ENCODE results near the gene NANOS3.

The NANOS3 gene

DNA sequence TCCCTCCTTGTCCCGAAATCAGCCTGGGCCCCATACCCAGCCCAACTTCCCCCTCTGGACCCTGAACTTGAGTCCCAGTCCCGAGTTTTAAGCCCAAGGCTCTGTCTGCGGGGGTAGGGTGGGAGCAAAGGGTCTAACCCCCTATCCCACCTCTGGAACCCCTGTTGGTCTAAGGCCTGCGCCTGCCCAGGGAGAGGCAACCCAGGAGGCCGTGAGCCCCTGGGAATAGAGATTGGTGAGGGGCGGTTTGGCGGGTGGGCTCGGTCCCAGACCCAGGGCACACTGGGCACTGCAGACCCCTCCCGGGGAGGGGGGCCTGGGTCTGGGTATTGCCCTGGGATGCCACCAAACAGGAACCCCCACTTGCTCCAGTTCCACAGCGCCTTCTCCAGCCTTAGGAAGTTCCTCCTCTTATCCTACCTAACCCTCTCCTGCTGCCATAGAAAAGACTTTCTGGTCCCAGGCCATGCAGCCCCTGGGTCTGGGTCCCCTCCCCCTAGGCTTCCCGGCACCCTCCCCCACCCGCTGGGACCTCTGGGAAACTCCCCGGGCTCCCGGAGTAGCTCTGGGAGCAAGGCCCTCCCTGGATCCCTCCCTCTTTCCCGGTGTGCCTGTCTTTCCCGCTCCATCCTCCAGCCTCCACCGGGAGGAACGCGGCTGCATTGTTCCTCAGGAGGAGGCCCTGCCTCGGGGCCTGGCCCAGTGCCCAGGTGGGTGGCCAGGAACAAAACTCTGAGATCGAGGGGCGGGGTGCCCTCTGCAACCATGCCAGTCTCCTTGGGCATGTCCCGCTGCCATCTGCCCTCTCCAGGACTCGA, 33.6 kb upstream of the NANOS3 start:
- no peaks in the 10 kb centered on the region for H3K27me3 ChIP-seq (ENCODE audit: insufficient read depth, low read length)
- no peak overlapping the region for H3K27ac ChIP-seq (ENCODE audit: low read depth, low read length, poor library complexity, severe bottlenecking)
- peaks cover 51% of the 10 kb centered on the region for H3K4me1 ChIP-seq (ENCODE audit: insufficient read depth, low read length, severe bottlenecking)
- no peaks in the 10 kb centered on the region for H3K36me3 ChIP-seq (ENCODE audit: insufficient read depth, low read length)
- no peaks in the 10 kb centered on the region for H4K20me1 ChIP-seq (ENCODE audit: insufficient read depth, low read length)
- peak overlapping the region; percentile 35 for H3K4me2 ChIP-seq (ENCODE audit: low read length)
- H3K9ac ChIP-seq (ENCODE audit: low read length) = no peak overlapping the region
- TF ChIP-seq EZH2 (IDR thresholded peaks at IDR 0.05; ENCODE audit: borderline replicate concordance, low read length) (no peak), CTCF (IDR thresholded peaks at IDR 0.05; ENCODE audit: low read length) (no peak)
- H3K4me3 ChIP-seq (ENCODE audit: low read depth, low read length, poor library complexity, severe bottlenecking) = peak overlapping the region; percentile 28
- no peaks in the 10 kb centered on the region for H3K9me2 ChIP-seq (ENCODE audit: low read depth, low read length)
- no peaks in the 10 kb centered on the region for H3F3A ChIP-seq (ENCODE audit: insufficient read depth, low read length)
- H3K79me2 ChIP-seq (ENCODE audit: insufficient read depth, low read length) = no peaks in the 10 kb centered on the region
- no peaks in the 10 kb centered on the region for H3K9me3 ChIP-seq (ENCODE audit: low read length)
- no peak overlapping the region for H2AFZ ChIP-seq (ENCODE audit: low read length)

- H3K9ac ChIP-seq (ENCODE audit: low read length) = no peak overlapping the region
- H3K27ac ChIP-seq (ENCODE audit: low read depth, low read length, poor library complexity, severe bottlenecking) = no peak overlapping the region
- no peaks in the 10 kb centered on the region for H4K20me1 ChIP-seq (ENCODE audit: insufficient read depth, low read length)
- H3K4me1 ChIP-seq (ENCODE audit: insufficient read depth, low read length, severe bottlenecking) = peaks cover 42% of the 10 kb centered on the region
- no peaks in the 10 kb centered on the region for H3K9me2 ChIP-seq (ENCODE audit: low read depth, low read length)
- no peak overlapping the region for H2AFZ ChIP-seq (ENCODE audit: low read length)
- H3K9me3 ChIP-seq (ENCODE audit: low read length) = no peaks in the 10 kb centered on the region
- TF ChIP-seq CTCF (IDR thresholded peaks at IDR 0.05; ENCODE audit: low read length) (no peak), EZH2 (IDR thresholded peaks at IDR 0.05; ENCODE audit: borderline replicate concordance, low read length) (no peak)
- H3F3A ChIP-seq (ENCODE audit: insufficient read depth, low read length) = no peaks in the 10 kb centered on the region
- H3K36me3 ChIP-seq (ENCODE audit: insufficient read depth, low read length) = no peaks in the 10 kb centered on the region
- no peak overlapping the region for H3K4me2 ChIP-seq (ENCODE audit: low read length)
- H3K79me2 ChIP-seq (ENCODE audit: insufficient read depth, low read length) = no peaks in the 10 kb centered on the region
- no peaks in the 10 kb centered on the region for H3K27me3 ChIP-seq (ENCODE audit: insufficient read depth, low read length)
- no peak overlapping the region for H3K4me3 ChIP-seq (ENCODE audit: low read depth, low read length, poor library complexity, severe bottlenecking)
Measured at GRCh38 chr19:13844130-13844631, 32.8 kb upstream of the NANOS3 start.

DNA sequence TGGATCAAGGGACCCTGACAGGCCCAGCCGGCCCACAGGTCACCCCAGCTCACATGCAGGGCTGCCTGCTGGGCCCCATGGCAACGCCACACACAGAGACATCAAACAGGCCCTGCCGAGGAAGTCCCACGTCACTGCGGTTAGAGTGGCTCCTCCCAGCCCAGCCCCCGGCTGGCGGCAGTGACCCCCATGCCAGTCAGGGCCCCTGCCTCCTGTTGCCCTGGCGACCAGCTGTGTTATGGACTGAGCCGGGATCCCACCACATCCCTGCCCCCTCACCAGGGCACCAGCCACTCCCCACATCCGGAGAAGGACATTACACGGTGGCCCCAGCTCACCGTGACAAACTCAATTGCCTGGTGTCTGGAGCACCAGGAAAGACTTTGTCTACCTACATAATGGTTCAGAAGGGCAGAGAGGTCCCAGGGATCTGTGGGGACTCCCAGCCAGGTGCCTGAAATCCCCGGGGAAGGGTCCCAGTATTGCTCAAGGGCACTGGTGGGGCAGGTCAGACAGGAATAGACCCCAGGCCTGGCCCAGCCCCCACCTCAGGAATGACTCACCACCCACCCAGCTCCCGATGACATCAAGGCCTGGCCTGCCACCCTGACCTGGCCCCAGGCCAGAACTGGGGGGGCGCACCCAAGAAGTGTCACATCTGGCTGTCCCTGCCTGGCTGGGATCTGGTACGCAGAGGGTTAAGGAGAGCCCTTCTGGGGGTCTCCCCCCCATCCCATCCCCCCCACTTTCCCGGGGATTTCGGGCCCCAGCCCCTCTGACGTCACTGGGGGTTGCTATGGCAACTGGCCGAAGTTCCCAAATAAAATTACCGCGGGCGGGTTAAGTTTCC, 30.2 kb upstream of the NANOS3 start:
- peaks cover 34% of the 10 kb centered on the region for H3K4me1 ChIP-seq (ENCODE audit: insufficient read depth, low read length, severe bottlenecking)
- peak overlapping the region; percentile 34 for H3K4me3 ChIP-seq (ENCODE audit: low read depth, low read length, poor library complexity, severe bottlenecking)
- no peaks in the 10 kb centered on the region for H3K36me3 ChIP-seq (ENCODE audit: insufficient read depth, low read length)
- TF ChIP-seq EZH2 (IDR thresholded peaks at IDR 0.05; ENCODE audit: borderline replicate concordance, low read length) (no peak), CTCF (IDR thresholded peaks at IDR 0.05; ENCODE audit: low read length) (no peak)
- no peak overlapping the region for H2AFZ ChIP-seq (ENCODE audit: low read length)
- no peak overlapping the region for H3K27ac ChIP-seq (ENCODE audit: low read depth, low read length, poor library complexity, severe bottlenecking)
- H3K9me3 ChIP-seq (ENCODE audit: low read length) = no peaks in the 10 kb centered on the region
- 0 out of 2 replicates have a peak, but pooled peaks cover 3% of the 10 kb centered on the region for H3K27me3 ChIP-seq (ENCODE audit: insufficient read depth, low read length)
- no peaks in the 10 kb centered on the region for H3K79me2 ChIP-seq (ENCODE audit: insufficient read depth, low read length)
- no peak overlapping the region; the same call in 1 of the 2 replicates for H3K9ac ChIP-seq (ENCODE audit: low read length)
- H3F3A ChIP-seq (ENCODE audit: insufficient read depth, low read length) = no peaks in the 10 kb centered on the region
- H4K20me1 ChIP-seq (ENCODE audit: insufficient read depth, low read length) = no peaks in the 10 kb centered on the region
- H3K9me2 ChIP-seq (ENCODE audit: low read depth, low read length) = no peaks in the 10 kb centered on the region
- peak overlapping the region; percentile 51 for H3K4me2 ChIP-seq (ENCODE audit: low read length)
